K562 (cell line): Measurements from ENCODE around the gene CRYAB. TPM values are rescaled to one million over a fixed set of nuclear protein-coding genes. Genes with fewer than 3 reads are reported as not detected.

Experiments used
- CCNT2 ChIP-seq: IDR thresholded peaks from 2 replicates; pipeline ENCODE4 v1.6.1; 2011; ENCODE audit warnings: borderline replicate concordance, low read depth, mild to moderate bottlenecking, moderate library complexity, mixed read lengths, low read length; ENCODE audit not compliant: insufficient read length; ENCODE audit errors: extremely low read depth
- E4F1 ChIP-seq: fragments of 250-450 bp; sonication (Bioruptor Pico); IDR thresholded peaks from 2 replicates; pipeline ENCODE4 v1.5.0; 2021; ENCODE audit warnings: mild to moderate bottlenecking, borderline replicate concordance
- KLF16 ChIP-seq: IDR thresholded peaks from 2 replicates; pipeline ENCODE4 v1.6.1; 2016; ENCODE audit warnings: antibody characterized with exemption
- L3MBTL2 ChIP-seq: fragments of 450-650 bp; IDR thresholded peaks from 2 replicates; pipeline ENCODE4 v1.6.1; 2016; ENCODE audit warnings: mild to moderate bottlenecking, moderate library complexity
- NFYB ChIP-seq: IDR thresholded peaks from 2 replicates; pipeline ENCODE4 v1.6.1; 2011; ENCODE audit warnings: mild to moderate bottlenecking, moderate library complexity; ENCODE audit not compliant: insufficient read length; ENCODE audit errors: extremely low read depth
- OTX1 ChIP-seq: fragments of 450-650 bp; formaldehyde crosslinking; IDR thresholded peaks from 2 replicates; pipeline ENCODE4 v1.4.0; 2022; ENCODE audit warnings: mild to moderate bottlenecking
- PHF20 ChIP-seq: fragments of 450-650 bp; IDR thresholded peaks from 2 replicates; pipeline ENCODE4 v1.6.1; 2018; ENCODE audit not compliant: partially characterized antibody
- POLR2AphosphoS2 ChIP-seq: IDR thresholded peaks from 2 replicates; pipeline ENCODE4 v1.6.1; 2012; ENCODE audit warnings: low read length, improper control_type of control experiment
- POLR2AphosphoS5 ChIP-seq: IDR thresholded peaks from 2 replicates; pipeline ENCODE4 v1.6.1; 2011; ENCODE audit warnings: mild to moderate bottlenecking, low read depth, low read length, moderate library complexity; ENCODE audit not compliant: control insufficient read depth, insufficient read depth
- RAD51 ChIP-seq: fragments of 450-650 bp; IDR thresholded peaks from 2 replicates; pipeline ENCODE4 v1.7.1; 2016; ENCODE audit warnings: low read depth, mild to moderate bottlenecking, borderline replicate concordance
- RB1 ChIP-seq: fragments of 450-650 bp; IDR thresholded peaks from 2 replicates; pipeline ENCODE4 v1.6.1; 2017; ENCODE audit warnings: low read depth, mild to moderate bottlenecking
- RNF2 ChIP-seq: sonication (generic); IDR thresholded peaks from 2 replicates; pipeline ENCODE4 v1.6.1; 2016
- SIRT6 ChIP-seq: IDR thresholded peaks from one replicate; pipeline ENCODE4 v1.6.1; 2012; ENCODE audit warnings: low read depth, mild to moderate bottlenecking, control low read depth, inconsistent platforms, low read length, moderate library complexity
- SMAD3 ChIP-seq: fragments of 450-650 bp; formaldehyde crosslinking; conservative IDR thresholded peaks from 2 replicates; pipeline ENCODE4 v1.4.0; 2020; ENCODE audit warnings: mild to moderate bottlenecking
- SMARCA4 ChIP-seq: fragments of 450-650 bp; IDR thresholded peaks from 2 replicates; pipeline ENCODE4 v1.6.1; 2016
- ZNF3 ChIP-seq: fragments of 250-450 bp; sonication (Bioruptor Pico); IDR thresholded peaks from 2 replicates; pipeline ENCODE4 v1.5.0; 2021; ENCODE audit warnings: mild to moderate bottlenecking, moderate library complexity
- ZNF639 ChIP-seq, 2 experiments: fragments of 200-800 bp in 1 of 2; sonication (Bioruptor generic) in 1 of 2; sonication (generic) in 1 of 2; formaldehyde crosslinking in 1 of 2; IDR thresholded peaks in 1 of 2; conservative IDR thresholded peaks in 1 of 2; 2 replicates each; pipeline versions ENCODE4 v1.5.0 to v1.6.1; 2016 to 2020; ENCODE audit warnings: missing compliant biosample characterization in 1 of 2, missing genetic modification characterization in 1 of 2, missing genetic modification reagents in 1 of 2
- ZNF77 ChIP-seq: fragments of 250-450 bp; sonication (Bioruptor Pico); IDR thresholded peaks from 2 replicates; pipeline ENCODE4 v1.5.0; 2020
- polyA plus RNA-seq, 8 experiments: library from polyadenylated mRNA; depleted of rRNA in 4 of 8; stranded (reverse) in 5 of 8; unstranded in 3 of 8; fragments of >200 nt; fragmentation: Nextera tagmentation in 2 of 8; fragmentation: Illumina TruSeq in 1 of 8; extraction: Ambion mirVana in 2 of 8; extraction: Trizol in 1 of 8; gene quantifications; 2 replicates each; pipeline versions ENCODE4 v1.2.1 to v1.2.3, GENCODE V29; 2011 to 2014; ENCODE audit warnings: inconsistent platforms in 1 of 8, missing spikeins in 1 of 8
- total RNA-seq, 7 experiments: library from RNA; depleted of rRNA in 6 of 7; stranded (reverse); fragments of >200 nt in 6 of 7; fragmentation: Illumina TruSeq in 2 of 7; extraction: Trizol in 2 of 7; gene quantifications; 2 replicates each; pipeline versions ENCODE4 v1.2.1 to v1.2.3, GENCODE V29; 2011 to 2021; ENCODE audit warnings: low replicate concordance in 1 of 7
- TF ChIP-seq, protein P1 (sequence below): IDR thresholded peaks from 2 replicates; pipeline ENCODE4 v1.6.1; 2011; ENCODE audit warnings: borderline replicate concordance, low read depth, mild to moderate bottlenecking, moderate library complexity, low read length; ENCODE audit not compliant: insufficient read depth, poor library complexity, severe bottlenecking

CRYAB gene
- total and polyA plus RNA-seq, 9 of the 15 experiments (the other 6 are each of a cell fraction or from before 2014, with no cell fraction given): 0.83 to 7.5 (median 3.6) TPM

DNA sequence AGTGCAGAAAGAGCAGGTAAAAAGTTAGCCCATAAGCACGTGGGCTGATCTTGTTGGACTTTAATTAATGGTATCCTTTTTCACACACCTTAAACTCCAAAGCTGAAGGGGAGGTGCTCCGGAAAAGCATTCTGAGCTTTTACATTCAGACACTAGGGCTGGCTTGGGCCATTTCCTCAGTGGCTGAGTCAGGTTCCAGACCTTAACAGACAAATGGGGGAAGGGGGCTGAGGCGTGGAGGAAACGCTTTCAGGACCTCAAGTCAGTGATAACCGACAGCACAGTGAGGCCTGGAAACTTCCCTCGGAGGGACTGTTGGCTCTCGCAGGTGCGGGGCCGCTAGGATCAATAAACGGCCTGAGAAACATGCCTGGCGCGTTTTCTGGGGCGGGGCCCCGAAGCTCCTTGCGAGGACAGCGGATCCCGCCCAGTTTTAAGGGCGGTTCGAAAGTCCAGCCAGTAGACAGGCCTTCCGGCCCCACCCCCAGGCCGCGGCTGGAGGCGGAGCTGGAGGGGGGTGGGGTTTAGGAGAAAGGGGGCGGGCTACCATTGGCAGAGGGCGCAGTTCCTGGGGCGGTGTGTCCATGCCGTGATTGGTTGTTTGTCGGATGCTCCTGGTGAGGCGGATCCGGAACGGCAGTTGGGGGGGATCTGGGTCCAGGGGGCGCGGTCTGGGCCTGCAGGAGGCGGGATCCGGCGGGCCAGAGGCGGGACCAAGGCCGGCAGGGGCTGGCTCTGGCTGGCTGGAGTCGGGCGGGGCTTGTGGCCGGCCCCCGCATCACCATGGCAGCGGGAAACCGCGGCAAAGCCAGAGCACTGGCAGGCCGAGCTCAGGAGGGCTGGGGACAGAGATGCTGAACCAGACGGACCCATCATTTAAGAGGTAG, 15.2 kb upstream of the CRYAB start (continued):
- TF ChIP-seq KLF16 (peak; percentile 99), ZNF77 (CRISPR knock-in tag) (no peak), SMAD3 (CRISPR knock-in tag) (0 out of 2 replicates have a peak, but pooled peaks have one; percentile 36), POLR2AphosphoS2 (peak; percentile 60; the same call in 1 of the 2 replicates), CCNT2 (peak; percentile 70), ZNF3 (CRISPR knock-in tag) (no peak), RB1 (peak; percentile 74; the same call in 1 of the 2 replicates), SIRT6 (no peak), PHF20 (peak; percentile 36), E4F1 (CRISPR knock-in tag) (no peak), RNF2 (peak; percentile 38; the same call in 1 of the 2 replicates), L3MBTL2 (peak; percentile 88), ZNF639 (CRISPR knock-in tag; conservative IDR thresholded peaks at IDR 0.05 in 1 of 2, IDR thresholded peaks at IDR 0.05 in 1 of 2) (peak in 1 of 2 experiments; percentile 72; a peak in 2 of 4 replicates), RAD51 (peak; percentile 12; the same call in 1 of the 2 replicates), NFYB (peak; percentile 17), OTX1 (CRISPR knock-in tag) (peak; percentile 46; the same call in 1 of the 2 replicates), POLR2AphosphoS5 (peak; percentile 82), SMARCA4 (peak; percentile 57; the same call in 1 of the 2 replicates)
- TF ChIP-seq, protein P1, sequence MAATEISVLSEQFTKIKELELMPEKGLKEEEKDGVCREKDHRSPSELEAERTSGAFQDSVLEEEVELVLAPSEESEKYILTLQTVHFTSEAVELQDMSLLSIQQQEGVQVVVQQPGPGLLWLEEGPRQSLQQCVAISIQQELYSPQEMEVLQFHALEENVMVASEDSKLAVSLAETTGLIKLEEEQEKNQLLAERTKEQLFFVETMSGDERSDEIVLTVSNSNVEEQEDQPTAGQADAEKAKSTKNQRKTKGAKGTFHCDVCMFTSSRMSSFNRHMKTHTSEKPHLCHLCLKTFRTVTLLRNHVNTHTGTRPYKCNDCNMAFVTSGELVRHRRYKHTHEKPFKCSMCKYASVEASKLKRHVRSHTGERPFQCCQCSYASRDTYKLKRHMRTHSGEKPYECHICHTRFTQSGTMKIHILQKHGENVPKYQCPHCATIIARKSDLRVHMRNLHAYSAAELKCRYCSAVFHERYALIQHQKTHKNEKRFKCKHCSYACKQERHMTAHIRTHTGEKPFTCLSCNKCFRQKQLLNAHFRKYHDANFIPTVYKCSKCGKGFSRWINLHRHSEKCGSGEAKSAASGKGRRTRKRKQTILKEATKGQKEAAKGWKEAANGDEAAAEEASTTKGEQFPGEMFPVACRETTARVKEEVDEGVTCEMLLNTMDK: no peak
